ENCODE results near the gene CSNK1G1.

Gene CSNK1G1

DNA sequence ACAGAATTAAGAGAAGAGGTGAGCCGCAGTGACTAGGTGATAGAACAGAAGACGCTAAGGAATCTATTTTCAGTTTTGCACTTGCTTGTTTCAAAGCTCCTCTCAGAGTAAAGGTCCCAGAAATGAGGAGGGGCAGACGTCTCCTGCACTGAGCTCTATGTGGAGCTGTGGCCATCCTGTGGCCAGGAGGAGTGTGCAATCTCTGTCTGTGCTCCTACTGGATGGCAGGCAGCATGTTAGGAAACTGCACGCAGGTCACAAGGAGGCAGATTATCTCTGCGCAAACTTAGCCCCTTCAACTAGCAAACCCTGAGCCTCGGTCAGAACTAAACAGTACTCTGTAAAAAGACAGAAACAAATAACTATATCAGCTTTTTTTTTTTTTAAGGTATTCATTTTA, 162.0 kb downstream of the CSNK1G1 start:
- Histone ChIP-seq H3K9ac (ENCODE audit: low read length) (no peak overlapping the region), H3K27me3 (ENCODE audit: control insufficient read depth, insufficient read depth, low read length) (no peaks in the 10 kb centered on the region), H3K4me1 (ENCODE audit: control insufficient read depth, insufficient read depth, low read length) (no peaks in the 10 kb centered on the region), H3K36me3 (ENCODE audit: control insufficient read depth, insufficient read depth, low read length) (0 out of 2 replicates have a peak, but pooled peaks cover 3% of the 10 kb centered on the region), H3K4me3 (ENCODE audit: low read depth, low read length) (no peak overlapping the region), H3K9me3 (ENCODE audit: control insufficient read depth, insufficient read depth, low read depth, low read length) (no peaks in the 10 kb centered on the region), H3K27ac (ENCODE audit: low read depth, low read length) (no peak overlapping the region)

DNA sequence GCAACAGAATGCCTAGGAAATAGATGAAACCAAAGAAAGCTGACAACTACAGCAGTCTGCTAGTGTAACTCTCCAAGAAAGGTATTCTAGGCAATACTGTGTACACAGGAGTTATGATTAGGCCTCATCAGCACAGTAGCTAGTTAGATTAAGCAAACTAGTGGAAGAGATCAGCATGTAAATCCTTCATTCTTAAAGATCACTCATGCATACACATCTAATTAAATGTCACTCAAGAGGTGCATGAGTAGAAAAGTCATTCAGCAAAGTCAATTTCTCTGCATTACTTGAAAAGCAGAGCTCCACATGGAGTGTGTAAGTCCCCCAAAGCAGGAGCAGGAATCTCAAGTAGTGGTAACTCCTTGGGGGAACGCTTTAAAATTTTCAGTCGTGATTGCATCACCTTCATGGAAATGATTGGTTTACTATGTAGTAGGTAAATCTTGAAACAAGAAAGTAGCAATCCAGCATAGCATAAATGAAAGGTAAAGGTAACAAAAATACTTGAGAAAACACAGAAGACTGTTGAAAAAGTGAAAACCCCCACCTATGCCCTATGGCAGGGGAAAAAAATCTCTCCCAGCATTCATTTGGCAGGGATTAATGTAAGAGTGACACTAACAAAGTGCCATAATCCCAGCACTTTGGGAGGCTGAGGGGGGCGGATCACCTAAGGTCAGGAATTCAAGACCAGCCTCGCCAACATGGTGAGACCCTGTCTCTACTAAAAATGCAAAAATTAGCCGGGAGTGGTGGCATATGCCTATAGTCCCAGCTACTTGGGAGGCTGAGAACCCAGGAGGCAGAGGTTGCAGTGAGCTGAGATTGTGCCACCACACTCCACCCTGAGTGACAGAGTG, 163.8 kb downstream of the CSNK1G1 start:
- H3K9me3 ChIP-seq (ENCODE audit: control insufficient read depth, insufficient read depth, low read depth, low read length), result no peaks in the 10 kb centered on the region
- peaks cover 15% of the 10 kb centered on the region; the same call in 1 of the 2 replicates for H3K36me3 ChIP-seq (ENCODE audit: control insufficient read depth, insufficient read depth, low read length)
- no peak overlapping the region for H3K4me3 ChIP-seq (ENCODE audit: low read depth, low read length)
- H3K4me1 ChIP-seq (ENCODE audit: control insufficient read depth, insufficient read depth, low read length), result no peaks in the 10 kb centered on the region
- no peak overlapping the region for H3K27ac ChIP-seq (ENCODE audit: low read depth, low read length)
- H3K27me3 ChIP-seq (ENCODE audit: control insufficient read depth, insufficient read depth, low read length), result no peaks in the 10 kb centered on the region
- no peak overlapping the region for H3K9ac ChIP-seq (ENCODE audit: low read length)

DNA sequence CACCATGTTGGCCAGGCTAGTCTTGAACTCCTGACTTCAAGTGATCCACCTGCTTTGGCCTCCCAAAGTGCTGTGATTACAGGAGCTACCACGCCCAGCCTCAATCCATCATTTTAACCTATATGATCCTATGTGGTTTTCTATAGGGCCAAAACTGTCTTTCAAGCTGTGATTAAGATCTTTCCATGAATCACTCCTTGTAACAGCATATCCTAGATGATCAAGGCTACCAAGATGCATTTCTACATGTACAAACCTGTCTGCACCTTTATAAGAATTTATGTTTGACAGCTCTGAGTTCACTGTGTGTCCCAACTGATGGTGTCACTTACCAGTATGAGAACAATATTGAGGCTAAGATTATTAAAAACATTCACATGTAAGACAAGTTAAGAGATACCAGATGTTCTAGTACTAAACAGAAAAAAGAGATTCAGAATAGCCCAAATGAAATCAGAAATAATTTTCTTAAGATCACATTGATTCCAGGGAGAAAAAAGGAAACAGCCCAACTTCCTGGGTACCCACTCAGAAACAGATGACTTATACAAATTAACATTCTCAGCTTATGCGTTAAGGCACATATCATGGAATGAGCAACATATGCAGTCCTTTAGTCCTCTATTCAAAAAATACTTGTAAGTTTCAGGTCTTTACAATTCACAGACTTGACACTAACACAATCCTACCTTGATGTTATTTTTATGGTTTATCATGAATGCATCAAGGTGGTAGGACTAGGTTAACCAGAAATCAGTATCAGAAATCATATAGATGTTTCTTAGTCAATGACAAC, 168.4 kb downstream of the CSNK1G1 start:
- Histone ChIP-seq H3K27ac (ENCODE audit: low read depth, low read length) (no peak overlapping the region), H3K4me3 (ENCODE audit: low read depth, low read length) (no peak overlapping the region), H3K36me3 (ENCODE audit: control insufficient read depth, insufficient read depth, low read length) (peaks cover 16% of the 10 kb centered on the region; the same call in 1 of the 2 replicates)

DNA sequence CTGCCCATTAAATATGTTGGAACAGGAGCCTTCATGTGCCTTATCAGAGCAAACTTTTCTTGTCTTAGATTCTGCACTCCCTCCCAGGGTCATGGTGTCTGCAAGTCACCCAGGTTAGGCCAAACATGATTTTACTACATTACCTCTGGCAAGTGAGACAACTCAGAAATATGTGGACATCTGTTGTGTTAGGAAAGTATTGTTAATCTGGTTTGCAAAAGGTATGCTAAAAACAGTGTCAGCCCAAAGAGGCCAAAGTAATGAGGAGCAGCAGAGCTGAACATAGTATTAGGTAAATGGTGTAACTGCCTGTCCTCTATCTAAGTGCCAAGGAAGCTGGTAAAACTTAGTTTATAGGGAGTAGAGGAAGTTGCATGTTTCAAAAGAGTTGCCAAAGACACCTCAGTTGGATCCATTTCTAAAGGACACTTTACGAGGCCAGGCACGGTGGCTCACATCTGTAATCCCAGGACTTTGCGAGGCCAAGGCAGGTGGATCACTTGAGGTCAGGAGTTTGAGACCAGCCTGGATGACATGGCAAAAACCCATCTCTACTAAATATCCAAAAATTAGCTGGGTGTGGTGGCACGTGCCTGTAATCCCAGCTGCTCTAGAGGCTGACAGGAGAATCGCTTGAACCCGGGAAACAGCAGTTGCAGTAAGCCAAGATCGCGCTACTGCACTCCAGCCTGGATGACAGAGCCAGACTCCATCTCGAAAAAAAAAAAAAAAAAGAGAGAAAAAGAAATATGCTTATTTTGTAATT, 170.6 kb downstream of the CSNK1G1 start:
- Histone ChIP-seq H3K9ac (ENCODE audit: low read length) (no peak overlapping the region), H3K27ac (ENCODE audit: low read depth, low read length) (no peak overlapping the region), H3K4me1 (ENCODE audit: control insufficient read depth, insufficient read depth, low read length) (no peaks in the 10 kb centered on the region), H3K36me3 (ENCODE audit: control insufficient read depth, insufficient read depth, low read length) (peaks cover 22% of the 10 kb centered on the region; the same call in 1 of the 2 replicates), H3K9me3 (ENCODE audit: control insufficient read depth, insufficient read depth, low read depth, low read length) (no peaks in the 10 kb centered on the region), H3K4me3 (ENCODE audit: low read depth, low read length) (no peak overlapping the region), H3K27me3 (ENCODE audit: control insufficient read depth, insufficient read depth, low read length) (no peaks in the 10 kb centered on the region)

More for the DNA sequence above, 168.4 kb downstream of the CSNK1G1 start:
- Histone ChIP-seq H3K27me3 (ENCODE audit: control insufficient read depth, insufficient read depth, low read length) (no peaks in the 10 kb centered on the region), H3K9ac (ENCODE audit: low read length) (no peak overlapping the region), H3K9me3 (ENCODE audit: control insufficient read depth, insufficient read depth, low read depth, low read length) (no peaks in the 10 kb centered on the region), H3K4me1 (ENCODE audit: control insufficient read depth, insufficient read depth, low read length) (no peaks in the 10 kb centered on the region)

GRCh38 chr15:64182859-64183370, 173.1 kb downstream of the CSNK1G1 start:
- Histone ChIP-seq H3K9me3 (ENCODE audit: control insufficient read depth, insufficient read depth, low read depth, low read length) (no peaks in the 10 kb centered on the region), H3K9ac (ENCODE audit: low read length) (no peak overlapping the region), H3K4me1 (ENCODE audit: control insufficient read depth, insufficient read depth, low read length) (no peaks in the 10 kb centered on the region), H3K36me3 (ENCODE audit: control insufficient read depth, insufficient read depth, low read length) (peaks cover 17% of the 10 kb centered on the region; the same call in 1 of the 2 replicates), H3K27me3 (ENCODE audit: control insufficient read depth, insufficient read depth, low read length) (no peaks in the 10 kb centered on the region), H3K27ac (ENCODE audit: low read depth, low read length) (no peak overlapping the region), H3K4me3 (ENCODE audit: low read depth, low read length) (no peak overlapping the region)

- Histone ChIP-seq H3K27ac (ENCODE audit: low read depth, low read length) (no peak overlapping the region), H3K9me3 (ENCODE audit: control insufficient read depth, insufficient read depth, low read depth, low read length) (no peaks in the 10 kb centered on the region), H3K4me1 (ENCODE audit: control insufficient read depth, insufficient read depth, low read length) (no peaks in the 10 kb centered on the region), H3K27me3 (ENCODE audit: control insufficient read depth, insufficient read depth, low read length) (no peaks in the 10 kb centered on the region), H3K9ac (ENCODE audit: low read length) (no peak overlapping the region), H3K36me3 (ENCODE audit: control insufficient read depth, insufficient read depth, low read length) (peaks cover 22% of the 10 kb centered on the region; the same call in 1 of the 2 replicates), H3K4me3 (ENCODE audit: low read depth, low read length) (no peak overlapping the region)
Measured at GRCh38 chr15:64180235-64180824, 175.6 kb downstream of the CSNK1G1 start.

DNA sequence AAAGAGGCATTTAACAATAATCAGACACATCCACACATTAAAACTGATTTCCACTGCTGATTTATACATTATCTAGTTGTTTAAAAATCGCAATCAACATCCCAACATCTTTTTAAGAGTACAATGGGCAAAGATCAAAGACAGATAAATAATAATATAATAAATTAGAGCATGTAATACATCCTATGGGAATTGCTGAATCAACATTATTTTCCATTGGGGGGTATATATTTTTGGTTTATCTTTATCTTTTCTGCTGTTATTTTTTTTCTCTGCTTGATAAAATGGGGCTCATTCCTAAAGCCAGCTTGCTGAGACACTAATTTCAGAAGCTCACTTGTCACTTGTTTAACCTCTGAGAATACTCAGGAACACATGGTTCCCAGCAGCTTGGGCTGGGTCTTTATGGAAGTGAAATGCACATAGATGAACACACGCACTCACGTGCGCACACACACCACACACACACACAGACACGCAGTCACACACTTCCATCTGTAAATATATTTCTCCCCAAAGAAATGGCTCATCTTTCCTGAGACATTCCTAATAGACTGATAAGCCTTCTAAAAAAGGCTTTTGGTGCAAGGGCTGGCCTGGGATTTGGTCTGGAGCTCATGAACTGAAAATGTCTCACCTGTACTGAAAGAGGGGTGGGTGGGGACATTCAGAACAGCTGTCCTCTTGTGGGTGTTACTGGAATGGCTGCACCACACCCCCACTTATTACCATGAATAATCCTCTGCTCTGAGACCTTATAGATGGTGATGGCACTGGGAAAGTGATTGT, 189.7 kb downstream of the CSNK1G1 start:
- peaks cover 13% of the 10 kb centered on the region for H3K36me3 ChIP-seq (ENCODE audit: control insufficient read depth, insufficient read depth, low read length)
- no peak overlapping the region for H3K4me3 ChIP-seq (ENCODE audit: low read depth, low read length)
- no peak overlapping the region for H3K9ac ChIP-seq (ENCODE audit: low read length)
- H3K9me3 ChIP-seq (ENCODE audit: control insufficient read depth, insufficient read depth, low read depth, low read length), result no peaks in the 10 kb centered on the region
- no peaks in the 10 kb centered on the region for H3K27me3 ChIP-seq (ENCODE audit: control insufficient read depth, insufficient read depth, low read length)
- H3K27ac ChIP-seq (ENCODE audit: low read depth, low read length), result no peak overlapping the region
- peaks cover 15% of the 10 kb centered on the region for H3K4me1 ChIP-seq (ENCODE audit: control insufficient read depth, insufficient read depth, low read length)

DNA sequence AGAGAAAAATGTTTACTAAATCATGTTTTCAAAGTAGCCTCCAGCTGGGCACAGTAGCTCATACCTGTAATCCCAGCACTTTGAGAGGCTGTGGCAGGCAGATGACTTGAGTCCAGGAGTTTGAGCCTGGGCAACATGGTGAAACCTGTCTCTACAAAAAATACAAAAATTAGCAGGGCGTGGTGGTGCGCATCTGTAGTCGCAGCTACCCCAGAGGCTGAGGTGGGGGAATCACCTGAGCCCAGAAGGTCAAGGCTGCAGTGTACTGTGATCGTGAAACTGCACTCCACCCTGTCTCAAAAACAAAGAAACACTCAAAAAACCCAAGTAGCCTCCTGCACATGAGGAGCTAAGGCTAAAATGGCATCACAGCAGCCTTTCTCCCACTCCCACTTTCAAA, 191.5 kb downstream of the CSNK1G1 start:
- peaks cover 15% of the 10 kb centered on the region for H3K4me1 ChIP-seq (ENCODE audit: control insufficient read depth, insufficient read depth, low read length)
- no peak overlapping the region for H3K4me3 ChIP-seq (ENCODE audit: low read depth, low read length)
- H3K9ac ChIP-seq (ENCODE audit: low read length), result no peak overlapping the region
- H3K27ac ChIP-seq (ENCODE audit: low read depth, low read length), result no peak overlapping the region
- H3K27me3 ChIP-seq (ENCODE audit: control insufficient read depth, insufficient read depth, low read length), result no peaks in the 10 kb centered on the region
- H3K9me3 ChIP-seq (ENCODE audit: control insufficient read depth, insufficient read depth, low read depth, low read length), result no peaks in the 10 kb centered on the region
- peaks cover 22% of the 10 kb centered on the region for H3K36me3 ChIP-seq (ENCODE audit: control insufficient read depth, insufficient read depth, low read length)

- no peaks in the 10 kb centered on the region for H3K9me3 ChIP-seq (ENCODE audit: control insufficient read depth, insufficient read depth, low read depth, low read length)
- peaks cover 15% of the 10 kb centered on the region for H3K4me1 ChIP-seq (ENCODE audit: control insufficient read depth, insufficient read depth, low read length)
- no peaks in the 10 kb centered on the region for H3K27me3 ChIP-seq (ENCODE audit: control insufficient read depth, insufficient read depth, low read length)
- H3K36me3 ChIP-seq (ENCODE audit: control insufficient read depth, insufficient read depth, low read length), result peaks cover 28% of the 10 kb centered on the region
- H3K9ac ChIP-seq (ENCODE audit: low read length), result peak overlapping the region; percentile 48
- no peak overlapping the region for H3K27ac ChIP-seq (ENCODE audit: low read depth, low read length)
- peak overlapping the region; percentile 98 for H3K4me3 ChIP-seq (ENCODE audit: low read depth, low read length)
Measured at GRCh38 chr15:64163659-64164362, 192.2 kb downstream of the CSNK1G1 start.
